Endothelial cell of umbilical vein (primary cell): ENCODE data around the gene CPED1. TPM values are rescaled to one million over a fixed set of nuclear protein-coding genes. Genes with fewer than 3 reads are reported as not detected.

Experiments used
- BruUV-seq: library from RNA; stranded (reverse); fragments of 400-500 nt; replicated peaks from 2 replicates; lab custom pipeline; 2021; lab: Mats Ljungman, UMichigan
- CTCF ChIA-PET: fragments of 300-600, 350-600 bp; sonication (Branson Sonifier 250); formaldehyde crosslinking; loops from one replicate; lab custom pipeline; 2021; ENCODE audit warnings: antibody characterized with exemption, inconsistent platforms; lab: Charles Lee
- POLR2A ChIA-PET: fragments of 300-600, 350-600 bp; sonication (Branson Sonifier 250); formaldehyde crosslinking; loops from one replicate; lab custom pipeline; 2021; ENCODE audit warnings: antibody characterized with exemption, inconsistent platforms; lab: Charles Lee
- DNase-seq: peaks from one replicate; pipeline ENCODE4 v3.0.0-alpha.2; 2011; ENCODE audit warnings: low read depth, low spot score
- FAIRE-seq: peaks from 2 replicates; lab custom pipeline; 2011; peaks lifted over from hg19 to GRCh38; lab: Jason Lieb, UNC
- H2AFZ ChIP-seq: 2 replicates; pipeline ENCODE4 v1.6.0; 2012; ENCODE audit warnings: low read depth, low read length, control low read depth, inconsistent platforms
- H3K27ac ChIP-seq: 2 replicates; pipeline ENCODE4 v1.5.1; 2011; ENCODE audit warnings: low read depth, mild to moderate bottlenecking, control low read depth, low read length, moderate library complexity; ENCODE audit not compliant: insufficient read depth
- H3K27me3 ChIP-seq, 2 experiments: 2 replicates each; pipeline versions ENCODE4 v1.6.0 to v1.6.1; 2011; ENCODE audit warnings: low read length in 2 of 2, mixed read lengths in 1 of 2; ENCODE audit not compliant: control insufficient read depth in 2 of 2, insufficient read depth in 2 of 2
- H3K36me3 ChIP-seq, 2 experiments: 2 replicates in 1 of 2; 3 replicates in 1 of 2; pipeline ENCODE4 v1.5.1; 2011; ENCODE audit warnings: low read length in 2 of 2, mild to moderate bottlenecking in 1 of 2, moderate library complexity in 1 of 2; ENCODE audit not compliant: control insufficient read depth in 2 of 2, insufficient read depth in 2 of 2; ENCODE audit errors: extremely low read depth in 1 of 2
- H3K4me1 ChIP-seq: 3 replicates; pipeline ENCODE4 v1.5.1; 2011; ENCODE audit warnings: mild to moderate bottlenecking, low read length; ENCODE audit not compliant: control insufficient read depth, insufficient read depth; ENCODE audit errors: extremely low read depth
- H3K4me2 ChIP-seq: 2 replicates; pipeline ENCODE4 v1.6.1; 2011; ENCODE audit warnings: low read length, control low read depth, mixed read lengths; ENCODE audit not compliant: insufficient read depth
- H3K4me3 ChIP-seq, 3 experiments: fragments of 200-600 bp in 1 of 3; sonication (generic), shearing (Covaris generic) in 1 of 3; replicated peaks in 1 of 3; 2 replicates each; pipeline ENCODE4 v1.5.1; 2011 to 2016; ENCODE audit warnings: control low read depth in 3 of 3, low read length in 3 of 3, mild to moderate bottlenecking in 2 of 3, inconsistent platforms in 1 of 3, low read depth in 1 of 3, moderate library complexity in 1 of 3; ENCODE audit not compliant: insufficient read depth in 1 of 3
- H3K79me2 ChIP-seq: 2 replicates; pipeline ENCODE4 v1.6.0; 2012; ENCODE audit warnings: low read length, inconsistent platforms; ENCODE audit not compliant: control insufficient read depth, insufficient read depth
- H3K9ac ChIP-seq: replicated peaks from 2 replicates; pipeline ENCODE3; 2011; ENCODE audit warnings: low read length, control low read depth; ENCODE audit not compliant: insufficient read depth; ENCODE audit errors: extremely low read depth
- H3K9me1 ChIP-seq: replicated peaks from 3 replicates; pipeline ENCODE4 v1.6.0; 2011; ENCODE audit warnings: mild to moderate bottlenecking, low read length; ENCODE audit not compliant: control insufficient read depth, insufficient read depth; ENCODE audit errors: extremely low read depth
- H3K9me3 ChIP-seq: replicated peaks from 2 replicates; pipeline ENCODE4 v1.5.1; 2012; ENCODE audit warnings: low read length, inconsistent platforms; ENCODE audit not compliant: control insufficient read depth, insufficient read depth
- H4K20me1 ChIP-seq: replicated peaks from 2 replicates; pipeline ENCODE3; 2011; ENCODE audit warnings: mild to moderate bottlenecking, low read length; ENCODE audit not compliant: control insufficient read depth, insufficient read depth; ENCODE audit errors: extremely low read depth
- CTCF ChIP-seq, 2 donors: IDR thresholded peaks; 1 replicate in 1 of 2; 2 replicates in 1 of 2; pipeline ENCODE4 v1.5.1; 2011; ENCODE audit warnings: low read length in 2 of 2, mild to moderate bottlenecking in 2 of 2, moderate library complexity in 2 of 2, control low read depth in 1 of 2, inconsistent platforms in 1 of 2, low read depth in 1 of 2; ENCODE audit not compliant: insufficient read depth in 1 of 2; ENCODE audit errors: extremely low read depth in 1 of 2
- EZH2 ChIP-seq: IDR thresholded peaks from 2 replicates; pipeline ENCODE4 v1.6.1; 2012; ENCODE audit warnings: borderline replicate concordance, low read depth, mild to moderate bottlenecking, moderate library complexity, low read length, inconsistent platforms; ENCODE audit not compliant: severe bottlenecking
- FOS ChIP-seq: IDR thresholded peaks from 2 replicates; pipeline ENCODE4 v1.6.1; 2011; ENCODE audit warnings: mild to moderate bottlenecking, low read length, moderate library complexity, borderline replicate concordance; ENCODE audit not compliant: insufficient read depth
- GATA2 ChIP-seq: IDR thresholded peaks from 2 replicates; pipeline ENCODE4 v1.7.0; 2011; ENCODE audit warnings: low read depth, mild to moderate bottlenecking, moderate library complexity, mixed read lengths, low read length; ENCODE audit not compliant: insufficient read length, insufficient read depth
- JUN ChIP-seq: IDR thresholded peaks from 2 replicates; pipeline ENCODE4 v1.6.1; 2011; ENCODE audit warnings: borderline replicate concordance, low read depth; ENCODE audit not compliant: insufficient read length, insufficient read depth
- MAX ChIP-seq: IDR thresholded peaks from 2 replicates; pipeline ENCODE4 v1.6.1; 2011; ENCODE audit not compliant: insufficient read depth, insufficient read length
- MYC ChIP-seq: IDR thresholded peaks from one replicate; pipeline ENCODE4 v1.6.1; 2011; ENCODE audit warnings: mild to moderate bottlenecking, low read depth, low read length
- POLR2A ChIP-seq: IDR thresholded peaks from 2 replicates; pipeline ENCODE4 v1.6.1; 2012; ENCODE audit warnings: low read depth, mild to moderate bottlenecking, control low read depth, low read length
- POLR2AphosphoS5 ChIP-seq: IDR thresholded peaks from 2 replicates; pipeline ENCODE4 v1.6.1; 2012; ENCODE audit warnings: low read depth, mild to moderate bottlenecking, control low read depth, low read length, moderate library complexity; ENCODE audit not compliant: insufficient read depth
- dilution Hi-C: fragments of 300-500 bp; cut with MboI; formaldehyde crosslinking; loops from one replicate; pipeline ENCODE4 v1.15.0; 2019; ENCODE audit warnings: low sequenced_read_pairs; ENCODE audit not compliant: extremely low pct_ligation_motif_present
- intact Hi-C: fragments of 100-400 bp; cut with micrococcal nuclease; formaldehyde crosslinking; loops from one replicate; pipeline ENCODE4 v1.10.0; 2022
- polyA plus RNA-seq, 4 experiments: library from polyadenylated mRNA; depleted of rRNA in 3 of 4; stranded (reverse) in 3 of 4; unstranded in 1 of 4; fragments of >200 nt; gene quantifications; 2 replicates each; pipeline versions ENCODE4 v1.2.1 to v1.2.3, GENCODE V29; 2011 to 2012; ENCODE audit warnings: missing spikeins in 1 of 4
- total RNA-seq: library from RNA; stranded (reverse); gene quantifications from 2 replicates; pipeline ENCODE4 v1.2.3, GENCODE V29; 2021

Gene CPED1
- total and polyA plus RNA-seq, 2 donors (not counting 3 experiments of a cell fraction or from before 2014, with no cell fraction given), result 0.22 to 3.0 TPM

GRCh38 chr7:121175826-121176225 lies 187.3 kb downstream of the CPED1 start:
- H3K9me1 ChIP-seq, result no peaks in the 10 kb centered on the region
- H4K20me1 ChIP-seq, result no peaks in the 10 kb centered on the region
- H3K4me2 ChIP-seq, result no peak overlapping the region
- dilution Hi-C loops (no loop called here), intact Hi-C loops (no loop called here)
- BruUV-seq, result no TSS peak
- no peaks in the 10 kb centered on the region for H3K4me1 ChIP-seq
- POLR2A ChIA-PET, result no interaction called here
- no peak overlapping the region for H3K27ac ChIP-seq
- H3K9me3 ChIP-seq, result no peaks in the 10 kb centered on the region
- no peak for TF ChIP-seq POLR2A
- no peak for TF ChIP-seq EZH2
- no peak for TF ChIP-seq MAX
- no peak for TF ChIP-seq GATA2
- no peak overlapping the region for H3K9ac ChIP-seq
- H3K27me3 ChIP-seq, result peaks cover 0 to 5% of the 10 kb centered on the region in 2 experiments
- no peaks in the 10 kb centered on the region for H3K36me3 ChIP-seq
- DNase-seq (no peak), FAIRE-seq (no peak)
- no peak overlapping the region for H3K4me3 ChIP-seq
- CTCF ChIA-PET, result interaction anchor here (1.2 kb wide), 1 partner anchor 819 kb away, joined by 3 read pairs; no protein-coding TSS in a partner anchor
- H3K79me2 ChIP-seq, result no peaks in the 10 kb centered on the region
- H2AFZ ChIP-seq, result no peak overlapping the region

- dilution Hi-C loops (no loop called here), intact Hi-C loops (no loop called here)
- DNase-seq (no peak), FAIRE-seq (no peak)
- Histone ChIP-seq H4K20me1 (no peaks in the 10 kb centered on the region), H3K9ac (no peak overlapping the region), H3K27me3 (peaks cover 0 to 5% of the 10 kb centered on the region in 2 experiments), H3K36me3 (no peaks in the 10 kb centered on the region), H3K4me1 (no peaks in the 10 kb centered on the region), H3K9me1 (no peaks in the 10 kb centered on the region), H3K4me3 (no peak overlapping the region), H3K9me3 (no peaks in the 10 kb centered on the region), H3K27ac (no peak overlapping the region), H3K4me2 (no peak overlapping the region), H2AFZ (no peak overlapping the region), H3K79me2 (no peaks in the 10 kb centered on the region)
- ChIA-PET POLR2A (no interaction called here), CTCF (no interaction called here)
- no peak for TF ChIP-seq MYC
- no peak for TF ChIP-seq GATA2
- TF ChIP-seq FOS, result no peak
- TF ChIP-seq JUN, result no peak
- no peak for TF ChIP-seq POLR2AphosphoS5
- TF ChIP-seq POLR2A, result no peak
- no peak for TF ChIP-seq EZH2
- no peak for TF ChIP-seq MAX
- no peak for TF ChIP-seq CTCF (IDR thresholded peaks at IDR 0.05; ENCODE audit: extremely low read depth in 1 of 2, insufficient read depth in 1 of 2, low read depth in 1 of 2, low read length in 2 of 2)
- no TSS peak for BruUV-seq
Measured at GRCh38 chr7:121178452-121178851, 189.9 kb downstream of the CPED1 start.
